ENCODE data around the gene SMAD3. TPM values are rescaled to one million over a fixed set of nuclear protein-coding genes. Genes with fewer than 3 reads are reported as not detected.

SMAD3 gene
- total RNA-seq, 1 donor from 2014 or later: 12.5 TPM

GRCh38 chr15:67202991-67203390 is 137.6 kb downstream of the SMAD3 start:
- Histone ChIP-seq H3K79me2 (ENCODE audit: low read depth) (no peaks in the 10 kb centered on the region), H2AFZ (replicated peaks) (no peak overlapping the region), H3K4me1 (peaks cover 21% of the 10 kb centered on the region), H3K9ac (no peak overlapping the region), H3F3A (ENCODE audit: low read depth) (peaks cover 5% of the 10 kb centered on the region), H3K27me3 (no peaks in the 10 kb centered on the region), H3K9me3 (ENCODE audit: low read depth) (no peaks in the 10 kb centered on the region), H3K27ac (no peak overlapping the region), H3K36me3 (peaks cover 4% of the 10 kb centered on the region), H4K20me1 (ENCODE audit: low read depth) (peaks cover 10% of the 10 kb centered on the region), H3K4me2 (no peak overlapping the region), H3K4me3 (no peak overlapping the region)
- TF ChIP-seq EZH2phosphoT487 (IDR thresholded peaks at IDR 0.05): no peak
- TF ChIP-seq, protein P1, sequence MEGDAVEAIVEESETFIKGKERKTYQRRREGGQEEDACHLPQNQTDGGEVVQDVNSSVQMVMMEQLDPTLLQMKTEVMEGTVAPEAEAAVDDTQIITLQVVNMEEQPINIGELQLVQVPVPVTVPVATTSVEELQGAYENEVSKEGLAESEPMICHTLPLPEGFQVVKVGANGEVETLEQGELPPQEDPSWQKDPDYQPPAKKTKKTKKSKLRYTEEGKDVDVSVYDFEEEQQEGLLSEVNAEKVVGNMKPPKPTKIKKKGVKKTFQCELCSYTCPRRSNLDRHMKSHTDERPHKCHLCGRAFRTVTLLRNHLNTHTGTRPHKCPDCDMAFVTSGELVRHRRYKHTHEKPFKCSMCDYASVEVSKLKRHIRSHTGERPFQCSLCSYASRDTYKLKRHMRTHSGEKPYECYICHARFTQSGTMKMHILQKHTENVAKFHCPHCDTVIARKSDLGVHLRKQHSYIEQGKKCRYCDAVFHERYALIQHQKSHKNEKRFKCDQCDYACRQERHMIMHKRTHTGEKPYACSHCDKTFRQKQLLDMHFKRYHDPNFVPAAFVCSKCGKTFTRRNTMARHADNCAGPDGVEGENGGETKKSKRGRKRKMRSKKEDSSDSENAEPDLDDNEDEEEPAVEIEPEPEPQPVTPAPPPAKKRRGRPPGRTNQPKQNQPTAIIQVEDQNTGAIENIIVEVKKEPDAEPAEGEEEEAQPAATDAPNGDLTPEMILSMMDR (IDR thresholded peaks at IDR 0.05): no peak
- TF ChIP-seq EZH2 (IDR thresholded peaks at IDR 0.05): no peak
- H3K36me3 Mint-ChIP-seq: peaks cover 2% of the 10 kb centered on the region
- no peak for DNase-seq (ENCODE audit: low spot score)
- H3K4me3 Mint-ChIP-seq: no peak overlapping the region
- peaks cover 30% of the 10 kb centered on the region for H3K4me1 Mint-ChIP-seq
- H3K27me3 Mint-ChIP-seq (ENCODE audit: insufficient read depth, low read depth): no peaks in the 10 kb centered on the region
- no peaks in the 10 kb centered on the region for H3K9me3 Mint-ChIP-seq
- H3K27ac Mint-ChIP-seq: no peak overlapping the region

DNA sequence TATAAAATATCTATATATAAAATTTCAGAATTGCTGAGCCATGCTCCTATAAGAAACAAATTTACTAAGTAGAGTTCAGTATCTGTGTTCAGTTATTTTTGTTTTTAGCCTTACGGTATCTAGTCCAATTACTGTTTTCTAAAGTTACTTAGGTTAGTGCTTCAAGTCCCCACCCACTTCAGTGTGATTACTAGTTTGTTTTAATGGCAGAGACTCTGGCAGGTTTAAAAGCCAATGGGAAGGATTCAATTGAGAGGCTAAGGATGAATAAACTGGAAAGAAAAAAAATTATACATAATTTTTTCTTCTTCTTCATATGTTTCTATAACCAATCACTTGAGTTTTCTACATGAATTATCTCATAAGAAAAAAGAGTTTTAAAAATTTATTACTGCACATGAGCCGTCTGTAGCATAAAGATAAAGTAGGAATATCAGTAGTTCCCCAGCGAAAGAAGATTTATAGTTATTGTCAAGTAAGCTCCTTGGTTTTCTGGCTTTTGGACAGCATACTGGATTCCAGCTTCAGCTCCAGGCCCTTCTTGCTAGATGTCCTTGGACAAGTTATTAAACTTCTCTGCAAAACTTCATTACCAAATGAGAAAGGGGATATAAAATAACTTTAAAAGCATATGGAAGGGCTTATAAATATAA is 142.3 kb downstream of the SMAD3 start:
- no peak overlapping the region for H3K9ac ChIP-seq
- Mint-ChIP-seq H3K4me3 (no peak overlapping the region), H3K27me3 (ENCODE audit: insufficient read depth, low read depth) (no peaks in the 10 kb centered on the region), H3K9me3 (no peaks in the 10 kb centered on the region), H3K27ac (no peak overlapping the region), H3K4me1 (no peaks in the 10 kb centered on the region), H3K36me3 (peaks cover 7% of the 10 kb centered on the region)
- no peaks in the 10 kb centered on the region for H3K27me3 ChIP-seq
- no peaks in the 10 kb centered on the region for H3K79me2 ChIP-seq (ENCODE audit: low read depth)
- H2AFZ ChIP-seq (replicated peaks): no peak overlapping the region
- DNase-seq (ENCODE audit: low spot score): no peak
- TF ChIP-seq, protein P1 (IDR thresholded peaks at IDR 0.05): no peak
- TF ChIP-seq EZH2phosphoT487 (IDR thresholded peaks at IDR 0.05) (no peak), EZH2 (IDR thresholded peaks at IDR 0.05) (no peak)
- H4K20me1 ChIP-seq (ENCODE audit: low read depth): no peaks in the 10 kb centered on the region
- no peak overlapping the region for H3K4me3 ChIP-seq
- no peaks in the 10 kb centered on the region for H3F3A ChIP-seq (ENCODE audit: low read depth)
- no peak overlapping the region for H3K4me2 ChIP-seq
- H3K27ac ChIP-seq: no peak overlapping the region
- no peaks in the 10 kb centered on the region for H3K36me3 ChIP-seq
- no peaks in the 10 kb centered on the region for H3K9me3 ChIP-seq (ENCODE audit: low read depth)
- no peaks in the 10 kb centered on the region for H3K4me1 ChIP-seq

DNA sequence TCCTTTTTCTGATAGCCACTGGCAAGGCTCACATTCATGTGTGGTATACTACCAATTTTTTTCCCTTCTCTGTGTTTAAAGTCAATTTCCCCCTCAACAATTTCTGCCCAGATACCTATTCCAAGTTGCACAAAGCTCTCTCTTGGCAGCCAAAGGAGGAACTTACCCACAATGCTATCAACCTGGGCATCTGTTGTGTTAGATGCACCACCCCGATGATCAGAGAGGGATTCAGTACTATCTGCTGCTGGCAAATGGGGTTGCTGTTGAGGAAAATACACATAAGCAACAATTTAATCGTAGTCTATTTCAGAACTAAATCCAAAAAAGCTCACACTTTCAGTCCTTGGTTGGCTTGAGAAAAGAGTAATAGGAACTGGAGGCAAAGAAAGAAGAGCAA is 143.0 kb downstream of the SMAD3 start:
- H3K4me1 ChIP-seq: no peaks in the 10 kb centered on the region
- no peaks in the 10 kb centered on the region for H3K9me3 ChIP-seq (ENCODE audit: low read depth)
- no peak overlapping the region for H3K4me3 ChIP-seq
- TF ChIP-seq, protein P1 (IDR thresholded peaks at IDR 0.05): no peak
- TF ChIP-seq EZH2 (IDR thresholded peaks at IDR 0.05) (no peak), EZH2phosphoT487 (IDR thresholded peaks at IDR 0.05) (no peak)
- no peak overlapping the region for H3K27ac ChIP-seq
- H3K36me3 ChIP-seq: no peaks in the 10 kb centered on the region
- H3K4me2 ChIP-seq: no peak overlapping the region
- no peak overlapping the region for H2AFZ ChIP-seq (replicated peaks)
- no peaks in the 10 kb centered on the region for H3K4me1 Mint-ChIP-seq
- peaks cover 6% of the 10 kb centered on the region for H3K36me3 Mint-ChIP-seq
- no peaks in the 10 kb centered on the region for H3K79me2 ChIP-seq (ENCODE audit: low read depth)
- no peak overlapping the region for H3K9ac ChIP-seq
- H3F3A ChIP-seq (ENCODE audit: low read depth): no peaks in the 10 kb centered on the region
- no peaks in the 10 kb centered on the region for H4K20me1 ChIP-seq (ENCODE audit: low read depth)
- DNase-seq (ENCODE audit: low spot score): no peak
- no peak overlapping the region for H3K27ac Mint-ChIP-seq
- H3K4me3 Mint-ChIP-seq: no peak overlapping the region
- H3K9me3 Mint-ChIP-seq: no peaks in the 10 kb centered on the region
- H3K27me3 Mint-ChIP-seq (ENCODE audit: insufficient read depth, low read depth): no peaks in the 10 kb centered on the region
- H3K27me3 ChIP-seq: no peaks in the 10 kb centered on the region
